ENCODE data around the gene GRID2. TPM values are rescaled to one million over a fixed set of nuclear protein-coding genes. Genes with fewer than 3 reads are reported as not detected.

The GRID2 gene
- total RNA-seq, 4 donors from 2014 or later = 0.16 TPM; not detected in 3

DNA sequence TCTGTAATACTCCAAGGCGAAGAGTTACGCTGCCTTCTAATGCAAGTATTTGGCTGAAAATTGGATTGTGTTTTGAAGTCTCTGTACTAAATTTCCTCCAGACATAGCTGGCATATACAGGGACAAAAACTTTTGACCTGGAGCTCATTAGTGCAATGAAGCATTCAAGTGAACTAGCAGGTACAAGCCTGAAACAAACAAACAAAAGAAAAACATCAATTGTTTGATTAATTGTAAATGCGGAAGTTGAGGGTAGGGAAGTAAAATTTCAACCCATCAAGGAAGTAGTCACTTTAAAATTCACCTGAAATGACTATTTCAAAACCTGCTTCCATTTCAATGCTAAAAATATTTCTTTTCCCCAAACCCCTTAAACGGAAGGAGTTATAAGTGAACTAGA is 1008.5 kb downstream of the GRID2 start:
- no peak for TF ChIP-seq EP300 (IDR thresholded peaks at IDR 0.05; ENCODE audit: low read depth)
- TF ChIP-seq POLR2A (IDR thresholded peaks at IDR 0.05) = no peak
- no peak for TF ChIP-seq POLR2AphosphoS5 (IDR thresholded peaks at IDR 0.05)
- TF ChIP-seq CTCF (IDR thresholded peaks at IDR 0.05) = no peak
- Histone ChIP-seq H3K4me3 (no peak overlapping the region), H3K27ac (no peak overlapping the region), H3K36me3 (no peaks in the 10 kb centered on the region), H3K4me1 (no peaks in the 10 kb centered on the region), H3K27me3 (no peaks in the 10 kb centered on the region), H3K9me3 (no peaks in the 10 kb centered on the region)
- intact Hi-C loops (cut with DNase I; ENCODE audit: low total_unique reads) = no loop called here
- 72 to 78% methylated on average over 4 of the region's 4 CpGs for WGBS, 2 donors (ENCODE audit: low coverage in 1 of 2)
- in situ Hi-C loops (cut with MboI; ENCODE audit: low pct_ligation_motif_present in 1 of 4, low pct_unique_long_range_greater_than_20kb in 1 of 4, low sequenced_read_pairs in 3 of 4) = loop anchor here in 1 of 4 donors (25.0 kb wide), 1 partner anchor 100 kb away; no protein-coding TSS in a partner anchor
- DNase-seq = no peak

DNA sequence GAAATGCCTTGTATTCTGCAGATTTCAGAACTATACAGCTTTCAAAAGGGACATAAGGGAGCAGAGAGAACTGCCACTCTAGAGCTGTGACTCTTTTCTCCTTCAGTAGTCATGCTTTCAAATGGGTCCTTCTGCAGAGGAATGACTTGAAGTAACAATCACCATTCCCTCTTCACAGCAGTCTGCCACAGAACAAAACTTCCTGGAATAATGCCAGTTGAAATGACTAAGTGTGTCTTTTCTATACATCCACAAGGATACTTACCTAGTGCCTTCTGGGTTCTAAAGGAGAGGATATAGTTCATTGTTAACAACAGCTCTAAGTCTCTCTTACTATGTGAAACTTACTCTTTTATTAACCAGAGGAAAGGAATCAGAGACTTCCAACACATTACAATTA is 1009.4 kb downstream of the GRID2 start:
- Histone ChIP-seq H3K4me3 (no peak overlapping the region), H3K36me3 (no peaks in the 10 kb centered on the region), H3K9me3 (no peaks in the 10 kb centered on the region), H3K4me1 (no peaks in the 10 kb centered on the region), H3K27ac (no peak overlapping the region), H3K27me3 (no peaks in the 10 kb centered on the region)
- intact Hi-C loops (cut with DNase I; ENCODE audit: low total_unique reads) (no loop called here), in situ Hi-C loops (cut with MboI; ENCODE audit: low pct_ligation_motif_present in 1 of 4, low pct_unique_long_range_greater_than_20kb in 1 of 4, low sequenced_read_pairs in 3 of 4) (loop anchor here in 1 of 4 donors (25.0 kb wide), 1 partner anchor 99 kb away; no protein-coding TSS in a partner anchor)
- no peak for DNase-seq
- TF ChIP-seq EP300 (IDR thresholded peaks at IDR 0.05; ENCODE audit: low read depth) (no peak), POLR2AphosphoS5 (IDR thresholded peaks at IDR 0.05) (no peak), POLR2A (IDR thresholded peaks at IDR 0.05) (no peak), CTCF (IDR thresholded peaks at IDR 0.05) (no peak)

DNA sequence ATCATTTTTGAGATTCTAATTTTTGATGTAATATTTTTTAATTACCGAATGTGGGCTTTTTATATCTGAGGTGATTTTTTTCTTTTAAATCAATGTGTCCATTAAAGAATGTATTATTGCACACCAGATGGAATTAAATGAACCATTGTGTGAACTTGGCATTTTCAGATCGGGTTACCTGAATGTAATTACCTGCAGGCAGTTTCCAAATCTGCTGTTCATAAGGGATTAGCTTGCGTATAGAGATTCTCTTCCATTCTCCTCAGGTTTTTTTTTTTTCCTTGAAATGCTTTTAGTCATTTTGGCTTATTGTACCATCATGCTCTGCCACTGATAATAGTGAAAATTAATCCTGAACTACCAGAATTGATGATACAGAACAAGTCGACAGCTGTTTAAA is 1013.3 kb downstream of the GRID2 start:
- no peak for DNase-seq
- Histone ChIP-seq H3K4me1 (no peaks in the 10 kb centered on the region), H3K27ac (no peak overlapping the region), H3K36me3 (no peaks in the 10 kb centered on the region), H3K27me3 (no peaks in the 10 kb centered on the region), H3K9me3 (no peaks in the 10 kb centered on the region), H3K4me3 (no peak overlapping the region)
- WGBS, 2 donors (ENCODE audit: low coverage in 1 of 2) = 62 to 81% methylated on average over 4 of the region's 4 CpGs
- in situ Hi-C loops (cut with MboI; ENCODE audit: low pct_ligation_motif_present in 1 of 4, low pct_unique_long_range_greater_than_20kb in 1 of 4, low sequenced_read_pairs in 3 of 4) (loop anchor here in 1 of 4 donors (25.0 kb wide), 1 partner anchor 95 kb away; no protein-coding TSS in a partner anchor), intact Hi-C loops (cut with DNase I; ENCODE audit: low total_unique reads) (no loop called here)
- TF ChIP-seq CTCF (IDR thresholded peaks at IDR 0.05) = no peak
- TF ChIP-seq EP300 (IDR thresholded peaks at IDR 0.05; ENCODE audit: low read depth) = no peak
- TF ChIP-seq POLR2AphosphoS5 (IDR thresholded peaks at IDR 0.05) = no peak
- TF ChIP-seq POLR2A (IDR thresholded peaks at IDR 0.05) = no peak

DNA sequence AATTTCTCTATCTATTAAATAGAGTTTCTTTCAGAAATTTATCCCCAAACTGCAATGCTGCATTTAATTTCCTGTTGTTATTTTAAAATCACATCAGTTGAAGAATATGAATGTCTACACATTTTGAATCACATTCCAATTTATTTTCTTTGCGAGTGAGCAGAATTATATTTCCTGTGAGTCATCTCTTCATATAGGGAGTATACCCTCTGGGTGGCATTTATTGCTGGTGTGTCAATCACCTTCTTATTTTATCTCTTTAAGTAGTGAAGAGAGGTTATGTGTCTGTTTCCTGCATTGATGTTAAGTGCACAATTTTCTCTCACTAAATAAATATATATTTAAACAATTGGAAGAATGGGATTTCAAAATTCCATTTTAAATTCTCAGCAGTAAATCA is 1013.8 kb downstream of the GRID2 start:
- TF ChIP-seq EP300 (IDR thresholded peaks at IDR 0.05; ENCODE audit: low read depth) = no peak
- TF ChIP-seq POLR2A (IDR thresholded peaks at IDR 0.05) = no peak
- no peak for TF ChIP-seq CTCF (IDR thresholded peaks at IDR 0.05)
- TF ChIP-seq POLR2AphosphoS5 (IDR thresholded peaks at IDR 0.05) = no peak
- H3K4me1 ChIP-seq = no peaks in the 10 kb centered on the region
- 62 to 67% methylated on average over 1 of the region's 1 CpG for WGBS, 2 donors (ENCODE audit: low coverage in 1 of 2)
- in situ Hi-C loops (cut with MboI; ENCODE audit: low pct_ligation_motif_present in 1 of 4, low pct_unique_long_range_greater_than_20kb in 1 of 4, low sequenced_read_pairs in 3 of 4) = loop anchor here in 1 of 4 donors (25.0 kb wide), 1 partner anchor 95 kb away; no protein-coding TSS in a partner anchor
- H3K27ac ChIP-seq = no peak overlapping the region
- no peaks in the 10 kb centered on the region for H3K36me3 ChIP-seq
- intact Hi-C loops (cut with DNase I; ENCODE audit: low total_unique reads) = no loop called here
- H3K9me3 ChIP-seq = no peaks in the 10 kb centered on the region
- H3K27me3 ChIP-seq = no peaks in the 10 kb centered on the region
- no peak for DNase-seq
- H3K4me3 ChIP-seq = no peak overlapping the region

Data from transverse colon (tissue), 4 donors.